ENCODE data around the gene MFF.

The MFF gene

GRCh38 chr2:227324995-227325838 lies at the start of gene MFF:
TSS of gene MFF (plus strand) at chr2:227325251. CDS start at chr2:227330666, 5,415 bp downstream.
- peak; percentile 80 for DNase-seq (ENCODE audit: low read depth, low spot score)
- no peaks in the 10 kb centered on the region for H3K4me1 ChIP-seq (ENCODE audit: insufficient read depth, insufficient read length)
- H3K9me3 ChIP-seq (ENCODE audit: insufficient read depth, low read length): peaks cover 37% of the 10 kb centered on the region

GRCh38 chr2:227280895-227281294 lies 44.2 kb upstream of the MFF start:
- H3K36me3 ChIP-seq (ENCODE audit: insufficient read depth, insufficient read length, low read length): no peaks in the 10 kb centered on the region
- H3K4me1 ChIP-seq (ENCODE audit: insufficient read depth, insufficient read length): no peaks in the 10 kb centered on the region
- H3K4me3 ChIP-seq (ENCODE audit: insufficient read length, low read depth): no peak overlapping the region
- TF ChIP-seq ZNF274 (IDR thresholded peaks at IDR 0.05; ENCODE audit: low read depth, low read length): no peak
- no peak for TF ChIP-seq YY1 (IDR thresholded peaks at IDR 0.05; ENCODE audit: insufficient read depth, insufficient read length)
- TF ChIP-seq SUZ12 (IDR thresholded peaks at IDR 0.05; ENCODE audit: extremely low read depth, insufficient read depth, insufficient read length): no peak
- no peaks in the 10 kb centered on the region for H3K9me3 ChIP-seq (ENCODE audit: insufficient read depth, low read length)
- no peaks in the 10 kb centered on the region for H3K27me3 ChIP-seq (ENCODE audit: insufficient read depth, insufficient read length)
- H3K9ac ChIP-seq (ENCODE audit: insufficient read length, low read depth): no peak overlapping the region
- DNase-seq (ENCODE audit: low read depth, low spot score): no peak

More at GRCh38 chr2:227324995-227325838, at the start of gene MFF:
- TF ChIP-seq YY1 (IDR thresholded peaks at IDR 0.05; ENCODE audit: insufficient read depth, insufficient read length): peak; percentile 96
- no peak for TF ChIP-seq SUZ12 (IDR thresholded peaks at IDR 0.05; ENCODE audit: extremely low read depth, insufficient read depth, insufficient read length)
- no peaks in the 10 kb centered on the region for H3K27me3 ChIP-seq (ENCODE audit: insufficient read depth, insufficient read length)
- peak within 1 kb of the TSS; percentile 93 for H3K9ac ChIP-seq (ENCODE audit: insufficient read length, low read depth)
- H3K36me3 ChIP-seq (ENCODE audit: insufficient read depth, insufficient read length, low read length): peaks cover 4% of the 10 kb centered on the region
- peak within 1 kb of the TSS; percentile 88 for H3K4me3 ChIP-seq (ENCODE audit: insufficient read length, low read depth)

- no peaks in the 10 kb centered on the region for H3K4me1 ChIP-seq (ENCODE audit: insufficient read depth, insufficient read length)
- H3K36me3 ChIP-seq (ENCODE audit: insufficient read depth, insufficient read length, low read length): no peaks in the 10 kb centered on the region
- H3K27me3 ChIP-seq (ENCODE audit: insufficient read depth, insufficient read length): no peaks in the 10 kb centered on the region
- no peak overlapping the region for H3K9ac ChIP-seq (ENCODE audit: insufficient read length, low read depth)
- TF ChIP-seq ZNF274 (IDR thresholded peaks at IDR 0.05; ENCODE audit: low read depth, low read length) (no peak), YY1 (IDR thresholded peaks at IDR 0.05; ENCODE audit: insufficient read depth, insufficient read length) (no peak), SUZ12 (IDR thresholded peaks at IDR 0.05; ENCODE audit: extremely low read depth, insufficient read depth, insufficient read length) (no peak)
- DNase-seq (ENCODE audit: low read depth, low spot score): no peak
- no peaks in the 10 kb centered on the region for H3K9me3 ChIP-seq (ENCODE audit: insufficient read depth, low read length)
- H3K4me3 ChIP-seq (ENCODE audit: insufficient read length, low read depth): no peak overlapping the region
Measured at GRCh38 chr2:227285741-227286236, 39.3 kb upstream of the MFF start.

- TF ChIP-seq SUZ12 (IDR thresholded peaks at IDR 0.05; ENCODE audit: extremely low read depth, insufficient read depth, insufficient read length) (no peak), YY1 (IDR thresholded peaks at IDR 0.05; ENCODE audit: insufficient read depth, insufficient read length) (no peak), ZNF274 (IDR thresholded peaks at IDR 0.05; ENCODE audit: low read depth, low read length) (no peak)
- H3K36me3 ChIP-seq (ENCODE audit: insufficient read depth, insufficient read length, low read length): no peaks in the 10 kb centered on the region
- H3K27me3 ChIP-seq (ENCODE audit: insufficient read depth, insufficient read length): no peaks in the 10 kb centered on the region
- no peak for DNase-seq (ENCODE audit: low read depth, low spot score)
- no peaks in the 10 kb centered on the region for H3K9me3 ChIP-seq (ENCODE audit: insufficient read depth, low read length)
- H3K9ac ChIP-seq (ENCODE audit: insufficient read length, low read depth): no peak overlapping the region
- H3K4me3 ChIP-seq (ENCODE audit: insufficient read length, low read depth): no peak overlapping the region
- H3K4me1 ChIP-seq (ENCODE audit: insufficient read depth, insufficient read length): no peaks in the 10 kb centered on the region
Measured at GRCh38 chr2:227287771-227288170, 37.3 kb upstream of the MFF start.

GRCh38 chr2:227292314-227292713 lies 32.7 kb upstream of the MFF start:
- no peaks in the 10 kb centered on the region for H3K36me3 ChIP-seq (ENCODE audit: insufficient read depth, insufficient read length, low read length)
- TF ChIP-seq ZNF274 (IDR thresholded peaks at IDR 0.05; ENCODE audit: low read depth, low read length) (no peak), YY1 (IDR thresholded peaks at IDR 0.05; ENCODE audit: insufficient read depth, insufficient read length) (no peak), SUZ12 (IDR thresholded peaks at IDR 0.05; ENCODE audit: extremely low read depth, insufficient read depth, insufficient read length) (no peak)
- no peaks in the 10 kb centered on the region for H3K9me3 ChIP-seq (ENCODE audit: insufficient read depth, low read length)

GRCh38 chr2:227293531-227293930 lies 31.5 kb upstream of the MFF start:
- Histone ChIP-seq H3K36me3 (ENCODE audit: insufficient read depth, insufficient read length, low read length) (no peaks in the 10 kb centered on the region), H3K9me3 (ENCODE audit: insufficient read depth, low read length) (no peaks in the 10 kb centered on the region), H3K4me1 (ENCODE audit: insufficient read depth, insufficient read length) (no peaks in the 10 kb centered on the region), H3K4me3 (ENCODE audit: insufficient read length, low read depth) (no peak overlapping the region), H3K27me3 (ENCODE audit: insufficient read depth, insufficient read length) (no peaks in the 10 kb centered on the region), H3K9ac (ENCODE audit: insufficient read length, low read depth) (no peak overlapping the region)
- TF ChIP-seq ZNF274 (IDR thresholded peaks at IDR 0.05; ENCODE audit: low read depth, low read length) (no peak), YY1 (IDR thresholded peaks at IDR 0.05; ENCODE audit: insufficient read depth, insufficient read length) (no peak), SUZ12 (IDR thresholded peaks at IDR 0.05; ENCODE audit: extremely low read depth, insufficient read depth, insufficient read length) (no peak)
- no peak for DNase-seq (ENCODE audit: low read depth, low spot score)

More at GRCh38 chr2:227292314-227292713, 32.7 kb upstream of the MFF start:
- H3K4me1 ChIP-seq (ENCODE audit: insufficient read depth, insufficient read length): no peaks in the 10 kb centered on the region
- H3K9ac ChIP-seq (ENCODE audit: insufficient read length, low read depth): no peak overlapping the region
- no peak for DNase-seq (ENCODE audit: low read depth, low spot score)
- no peaks in the 10 kb centered on the region for H3K27me3 ChIP-seq (ENCODE audit: insufficient read depth, insufficient read length)
- no peak overlapping the region for H3K4me3 ChIP-seq (ENCODE audit: insufficient read length, low read depth)

GRCh38 chr2:227295806-227296205 lies 29.2 kb upstream of the MFF start:
- DNase-seq (ENCODE audit: low read depth, low spot score): no peak
- H3K27me3 ChIP-seq (ENCODE audit: insufficient read depth, insufficient read length): no peaks in the 10 kb centered on the region
- H3K36me3 ChIP-seq (ENCODE audit: insufficient read depth, insufficient read length, low read length): no peaks in the 10 kb centered on the region
- no peaks in the 10 kb centered on the region for H3K9me3 ChIP-seq (ENCODE audit: insufficient read depth, low read length)
- TF ChIP-seq YY1 (IDR thresholded peaks at IDR 0.05; ENCODE audit: insufficient read depth, insufficient read length) (no peak), ZNF274 (IDR thresholded peaks at IDR 0.05; ENCODE audit: low read depth, low read length) (no peak), SUZ12 (IDR thresholded peaks at IDR 0.05; ENCODE audit: extremely low read depth, insufficient read depth, insufficient read length) (no peak)
- no peak overlapping the region for H3K9ac ChIP-seq (ENCODE audit: insufficient read length, low read depth)
- no peak overlapping the region for H3K4me3 ChIP-seq (ENCODE audit: insufficient read length, low read depth)
- H3K4me1 ChIP-seq (ENCODE audit: insufficient read depth, insufficient read length): no peaks in the 10 kb centered on the region
